A172 (cell line): ENCODE results near the gene TMEM106A. TPM values are rescaled to one million over a fixed set of nuclear protein-coding genes. Genes with fewer than 3 reads are reported as not detected.
"Not testable (repeated sequence)": the region's sequence is repeated elsewhere in the genome, so short reads cannot be mapped to it uniquely, and the experiment has no call there.

Source experiments
- DNase-seq: peaks from one replicate; pipeline ENCODE4 v3.0.0-alpha.2; 2015; ENCODE audit warnings: low spot score
- total RNA-seq: library from RNA; depleted of rRNA; stranded (reverse); fragments of >200 nt; shearing (Covaris generic); gene quantifications from 2 replicates; pipeline ENCODE4 v1.2.3, GENCODE V29; 2014

TMEM106A gene
- total RNA-seq, 1 experiment from 2014 or later: 4.9 TPM

- DNase-seq: no peak
These were observed 3.7 kb downstream of the TMEM106A start for GRCh38 chr17:43215341-43215740.

GRCh38 chr17:43216369-43216761 lies 4.7 kb downstream of the TMEM106A start:
- no peak for DNase-seq

DNA sequence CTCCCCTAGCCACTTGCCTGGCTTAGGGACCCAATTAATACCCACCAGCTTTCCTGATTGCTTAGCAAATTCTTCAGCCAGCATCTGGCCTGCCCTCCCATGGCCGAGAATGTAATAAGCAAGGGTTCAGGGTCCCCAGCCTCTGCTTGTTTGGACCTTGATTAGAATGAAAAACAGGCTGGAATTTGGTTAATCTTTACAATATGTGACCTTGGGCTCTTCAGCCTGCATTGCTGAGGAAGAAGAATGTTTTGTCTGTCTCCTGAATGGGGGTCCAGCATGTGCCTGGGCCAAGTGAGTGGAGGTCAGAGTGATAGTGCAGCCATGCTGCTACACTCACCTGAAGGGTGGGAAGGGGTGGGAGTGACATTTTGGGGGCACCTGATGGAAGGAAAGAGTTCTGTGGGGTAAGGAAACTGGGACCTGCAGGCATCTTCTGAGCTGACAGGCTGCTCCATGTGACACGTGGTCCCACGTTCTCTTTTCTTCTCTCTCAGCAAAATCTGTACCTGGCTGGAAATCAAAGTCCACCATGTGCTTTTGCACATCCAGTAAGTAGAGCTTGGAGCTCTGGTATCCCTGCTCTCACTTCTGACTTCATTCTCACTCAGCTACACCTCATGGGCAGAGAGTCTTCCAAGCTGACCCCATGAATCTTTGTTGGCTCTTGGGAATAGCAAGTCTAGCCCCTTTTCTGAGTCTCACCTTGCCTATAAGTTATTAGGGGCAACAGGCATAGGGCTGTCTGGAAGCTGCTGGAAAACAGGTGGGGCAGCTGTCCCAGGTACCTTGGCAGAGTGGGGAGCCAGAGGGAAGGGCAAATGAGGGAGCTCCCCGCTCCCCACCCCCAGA lies 5.3 kb downstream of the TMEM106A start:
- DNase-seq: no peak

DNA sequence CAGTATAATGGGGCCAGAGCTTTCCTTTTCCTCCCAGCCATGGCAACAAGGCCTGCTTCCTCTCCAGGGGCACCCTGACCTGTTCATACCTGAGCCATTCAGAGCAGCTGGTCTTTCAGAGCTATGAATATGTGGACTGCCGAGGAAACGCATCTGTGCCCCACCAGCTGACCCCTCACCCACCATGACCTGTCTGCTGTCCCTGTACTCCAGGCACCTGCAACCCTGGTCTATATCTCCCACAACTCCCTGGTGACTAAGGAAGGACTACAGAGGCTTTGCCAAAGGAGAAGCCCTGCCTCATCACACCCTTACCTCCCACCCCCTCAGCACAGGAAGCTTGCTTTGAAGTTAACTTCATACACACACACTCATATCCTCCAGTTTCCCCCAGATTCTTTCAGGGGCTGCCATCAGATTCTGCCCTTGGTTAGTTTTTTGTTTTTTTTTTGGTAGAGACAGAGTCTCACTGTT lies 6.0 kb downstream of the TMEM106A start:
- DNase-seq: no peak

DNA sequence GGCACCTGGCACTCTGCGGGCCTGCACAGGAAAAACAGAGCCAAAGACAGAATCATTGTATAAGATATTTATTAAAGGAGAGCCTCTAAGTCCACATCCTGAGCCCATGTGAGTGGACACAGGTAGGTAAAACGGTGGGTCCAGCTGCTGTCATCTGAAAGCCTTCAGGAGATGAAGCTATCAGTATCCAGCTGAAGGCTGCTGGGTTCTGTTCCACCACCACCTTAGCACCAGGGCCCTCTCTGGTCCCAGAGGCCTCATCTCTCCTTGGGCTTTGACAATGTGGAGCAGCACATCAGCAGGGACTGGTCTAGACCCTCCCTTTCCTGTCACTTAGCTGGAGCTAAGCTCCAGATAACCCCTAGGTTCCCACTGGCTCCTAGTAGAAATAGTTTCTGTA lies 7.3 kb downstream of the TMEM106A start:
- DNase-seq: no peak

DNA sequence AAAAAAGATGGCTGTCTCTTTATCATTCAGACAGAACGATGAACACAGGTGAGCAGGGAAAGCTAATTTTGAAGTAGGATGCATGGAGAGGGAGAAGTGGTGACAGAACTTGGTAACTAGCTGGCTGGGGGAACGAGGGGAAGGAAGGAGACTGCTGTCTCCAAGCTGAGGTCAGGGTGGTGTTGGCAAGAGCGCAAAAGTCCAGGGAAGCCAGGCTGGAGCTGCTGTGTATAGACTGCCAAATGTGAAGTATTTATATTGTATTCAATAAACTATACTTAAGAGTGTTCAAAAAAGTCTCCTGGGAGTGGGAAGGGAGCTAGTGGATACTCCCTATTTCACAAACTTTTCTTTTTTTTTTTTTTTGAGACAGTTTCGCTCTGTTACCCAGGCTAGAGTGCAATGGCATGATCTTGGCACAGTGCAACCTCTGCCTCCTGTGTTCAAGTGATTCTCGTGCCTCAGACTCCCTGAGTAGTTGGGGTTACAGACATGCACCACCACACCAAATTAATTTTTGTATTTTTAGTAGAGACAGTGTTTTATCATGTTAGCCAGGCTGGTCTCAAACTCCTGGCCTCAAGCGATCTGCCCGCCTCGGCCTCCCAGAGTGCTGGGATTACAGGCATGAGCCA lies 8.2 kb downstream of the TMEM106A start:
- no peak for DNase-seq

- DNase-seq: no peak
These were observed 8.9 kb downstream of the TMEM106A start for GRCh38 chr17:43220511-43221125.

- no peak for DNase-seq
These were observed 12.6 kb downstream of the TMEM106A start for GRCh38 chr17:43224146-43224705.

DNA sequence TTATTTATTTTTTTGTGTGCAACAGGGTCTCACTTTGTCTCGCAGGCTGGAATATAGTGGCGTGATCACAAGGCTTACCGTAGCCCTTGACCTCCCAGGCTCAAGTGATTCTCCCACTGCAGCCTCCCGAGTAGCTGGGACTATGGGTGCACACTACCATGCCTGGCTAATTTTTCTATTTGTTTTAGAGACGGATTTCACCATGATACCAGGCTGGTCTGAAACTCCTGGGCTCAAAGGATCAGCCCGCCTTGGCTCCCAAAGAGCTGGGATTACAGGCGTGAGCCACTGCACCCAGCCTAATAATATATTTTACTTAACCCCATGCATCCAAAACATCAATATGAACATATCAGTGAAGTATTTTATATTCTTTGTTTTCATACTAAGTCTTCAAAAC lies 14.7 kb downstream of the TMEM106A start:
- DNase-seq: no peak

- not testable (repeated sequence) for DNase-seq
These were observed 16.5 kb downstream of the TMEM106A start, which contains the start of gene CCDC200 for GRCh38 chr17:43228020-43228782. CCDC200 (minus strand) TSS chr17:43228623; CDS start chr17:43228554, 69 bp downstream.

- DNase-seq: not testable (repeated sequence)
These were observed 19.7 kb downstream of the TMEM106A start for GRCh38 chr17:43231205-43232020.

- DNase-seq: not testable (repeated sequence)
These were observed 20.5 kb downstream of the TMEM106A start for GRCh38 chr17:43232021-43232699.

DNA sequence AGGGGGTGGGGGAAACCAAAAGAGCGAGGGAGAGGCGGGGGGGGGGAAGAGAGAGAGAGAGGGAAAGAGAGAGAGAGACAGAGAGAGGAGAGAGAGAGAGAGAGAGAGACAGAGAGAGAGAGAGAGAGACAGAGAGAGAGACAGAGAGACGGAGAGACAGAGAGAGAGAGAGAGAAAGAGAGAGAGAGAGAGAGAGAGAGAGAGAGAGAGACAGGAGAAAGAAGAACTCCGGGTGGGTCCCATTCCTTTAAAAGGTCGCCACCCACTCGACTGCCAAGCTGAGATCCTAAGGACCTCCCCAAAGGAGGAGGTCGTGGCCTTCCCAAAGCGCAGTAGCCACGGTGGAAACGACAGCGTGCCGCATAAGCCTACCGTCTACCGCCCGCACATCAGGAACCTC lies 21.6 kb downstream of the TMEM106A start:
- not testable (repeated sequence) for DNase-seq

- not testable (repeated sequence) for DNase-seq
These were observed 22.2 kb downstream of the TMEM106A start, which contains the start of gene RNU2-1 for GRCh38 chr17:43233877-43234276. RNU2-1 (minus strand) TSS chr17:43233977.

DNA sequence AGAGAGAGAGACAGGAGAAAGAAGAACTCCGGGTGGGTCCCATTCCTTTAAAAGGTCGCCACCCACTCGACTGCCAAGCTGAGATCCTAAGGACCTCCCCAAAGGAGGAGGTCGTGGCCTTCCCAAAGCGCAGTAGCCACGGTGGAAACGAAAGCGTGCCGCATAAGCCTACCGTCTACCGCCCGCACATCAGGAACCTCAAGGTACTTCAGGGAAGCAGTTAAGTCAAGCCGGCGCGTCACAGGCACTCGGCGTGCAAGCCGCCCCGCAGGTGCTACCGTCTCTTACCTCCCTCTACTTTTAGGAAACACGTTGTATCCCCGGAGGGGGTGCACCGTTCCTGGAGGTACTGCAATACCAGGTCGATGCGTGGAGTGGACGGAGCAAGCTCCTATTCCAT lies 27.9 kb downstream of the TMEM106A start:
- DNase-seq: not testable (repeated sequence)

- DNase-seq: not testable (repeated sequence)
These were observed 29.1 kb downstream of the TMEM106A start for GRCh38 chr17:43240596-43241352.

- not testable (repeated sequence) for DNase-seq
These were observed 34.8 kb downstream of the TMEM106A start for GRCh38 chr17:43246456-43246855.
